RWPE1 (cell line): ENCODE measurements around the gene RTN4RL1.

ENCODE experiments used
- CTCF ChIA-PET: fragments of 350-600 bp; sonication (Branson Sonifier 250); formaldehyde crosslinking; extraction: SDS; loops from one replicate; lab custom pipeline; 2021; lab: Yijun Ruan, JAX
- POLR2A ChIA-PET: fragments of 400-600 bp; formaldehyde crosslinking; extraction: SDS; loops from one replicate; lab custom pipeline; 2020; ENCODE audit warnings: antibody characterized with exemption; ENCODE audit not compliant: low non-redundant PET; lab: Yijun Ruan, JAX
- DNase-seq: peaks from one replicate; pipeline ENCODE4 v3.0.0; 2012; ENCODE audit warnings: low spot score
- H3K27ac ChIP-seq: fragments of 450-650 bp; 2 replicates; pipeline ENCODE4 v1.5.1; 2017
- TF ChIP-seq, protein P1 (sequence below): fragments of 450-650 bp; conservative IDR thresholded peaks from 2 replicates; pipeline ENCODE4 v1.5.1; 2017; ENCODE audit warnings: low read depth, mild to moderate bottlenecking

Gene RTN4RL1

DNA sequence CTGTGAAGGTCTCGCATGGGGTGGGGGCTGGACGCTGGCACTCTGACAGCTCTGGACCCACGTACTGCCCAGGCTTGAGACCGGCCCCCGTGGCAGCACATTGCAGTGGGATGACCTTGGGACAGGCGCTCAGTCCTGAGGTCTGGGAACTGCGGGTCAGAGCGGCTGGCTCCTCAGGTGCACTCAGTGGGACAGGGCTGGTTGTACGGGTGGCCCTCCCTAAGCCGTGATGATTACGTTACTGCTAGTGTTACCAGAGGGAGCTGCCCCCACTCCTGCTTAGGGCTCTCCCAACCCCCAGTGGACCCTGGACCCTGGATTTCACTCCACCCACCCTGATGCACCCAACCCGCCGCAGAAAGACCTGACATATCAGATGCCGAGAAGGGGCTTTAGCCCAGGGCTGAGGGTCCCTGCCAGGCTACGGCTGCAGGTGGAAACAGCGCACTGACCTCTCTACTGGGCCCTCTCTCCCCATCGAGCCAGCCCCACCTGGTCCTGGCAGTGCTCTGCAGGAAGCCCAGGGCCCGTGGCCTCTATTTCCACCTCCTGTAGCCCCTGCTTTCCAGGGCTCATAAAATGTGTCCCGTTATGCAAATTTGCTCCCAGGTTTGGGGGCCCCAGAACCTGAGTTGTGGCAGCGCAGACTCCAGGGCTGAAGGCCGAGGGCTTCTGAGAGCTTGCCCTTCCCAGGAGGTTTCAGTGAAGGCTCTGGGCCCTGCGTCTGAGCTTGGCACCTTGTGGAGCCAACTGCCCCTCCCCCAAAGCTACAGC lies 77.2 kb downstream of the RTN4RL1 start:
- POLR2A ChIA-PET: no interaction called here
- no peak overlapping the region for H3K27ac ChIP-seq
- CTCF ChIA-PET: no interaction called here
- TF ChIP-seq, protein P1, sequence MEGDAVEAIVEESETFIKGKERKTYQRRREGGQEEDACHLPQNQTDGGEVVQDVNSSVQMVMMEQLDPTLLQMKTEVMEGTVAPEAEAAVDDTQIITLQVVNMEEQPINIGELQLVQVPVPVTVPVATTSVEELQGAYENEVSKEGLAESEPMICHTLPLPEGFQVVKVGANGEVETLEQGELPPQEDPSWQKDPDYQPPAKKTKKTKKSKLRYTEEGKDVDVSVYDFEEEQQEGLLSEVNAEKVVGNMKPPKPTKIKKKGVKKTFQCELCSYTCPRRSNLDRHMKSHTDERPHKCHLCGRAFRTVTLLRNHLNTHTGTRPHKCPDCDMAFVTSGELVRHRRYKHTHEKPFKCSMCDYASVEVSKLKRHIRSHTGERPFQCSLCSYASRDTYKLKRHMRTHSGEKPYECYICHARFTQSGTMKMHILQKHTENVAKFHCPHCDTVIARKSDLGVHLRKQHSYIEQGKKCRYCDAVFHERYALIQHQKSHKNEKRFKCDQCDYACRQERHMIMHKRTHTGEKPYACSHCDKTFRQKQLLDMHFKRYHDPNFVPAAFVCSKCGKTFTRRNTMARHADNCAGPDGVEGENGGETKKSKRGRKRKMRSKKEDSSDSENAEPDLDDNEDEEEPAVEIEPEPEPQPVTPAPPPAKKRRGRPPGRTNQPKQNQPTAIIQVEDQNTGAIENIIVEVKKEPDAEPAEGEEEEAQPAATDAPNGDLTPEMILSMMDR: no peak
- no peak for DNase-seq

- no peak overlapping the region for H3K27ac ChIP-seq
- TF ChIP-seq, protein P1: no peak
- ChIA-PET CTCF (no interaction called here), POLR2A (no interaction called here)
- DNase-seq: no peak
These were observed 77.8 kb downstream of the RTN4RL1 start for GRCh38 chr17:1947229-1947742.

- TF ChIP-seq, protein P1: no peak
- CTCF ChIA-PET: no interaction called here
- DNase-seq: no peak
- peak overlapping the region; percentile 49 for H3K27ac ChIP-seq
- POLR2A ChIA-PET: no interaction called here
These were observed 78.9 kb downstream of the RTN4RL1 start for GRCh38 chr17:1946021-1946932.

DNA sequence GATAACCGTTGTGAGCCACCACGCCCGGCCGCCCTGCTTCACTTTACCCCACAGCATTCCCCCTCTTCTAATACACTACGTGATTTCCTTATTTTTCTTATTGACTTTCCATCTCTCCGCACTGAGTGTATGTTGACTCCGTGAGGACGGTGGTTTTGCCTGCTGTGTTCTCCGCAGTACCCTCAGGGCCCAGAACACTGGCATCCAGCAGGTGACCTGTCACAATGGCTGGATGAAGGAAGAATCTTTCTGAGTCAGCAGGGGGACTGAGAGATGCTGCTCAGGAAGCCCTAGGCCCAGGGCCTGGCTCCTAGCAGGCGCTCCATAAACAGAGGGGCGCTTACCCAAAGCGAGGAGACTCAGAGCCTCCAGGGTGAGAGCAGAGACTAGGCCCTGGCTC lies 79.5 kb downstream of the RTN4RL1 start:
- TF ChIP-seq, protein P1: no peak
- POLR2A ChIA-PET: no interaction called here
- H3K27ac ChIP-seq: peak overlapping the region; percentile 49
- DNase-seq: no peak
- CTCF ChIA-PET: interaction anchor here (0.6 kb wide), 1 partner anchor 9 kb away, joined by 3 read pairs; no protein-coding TSS in a partner anchor

DNA sequence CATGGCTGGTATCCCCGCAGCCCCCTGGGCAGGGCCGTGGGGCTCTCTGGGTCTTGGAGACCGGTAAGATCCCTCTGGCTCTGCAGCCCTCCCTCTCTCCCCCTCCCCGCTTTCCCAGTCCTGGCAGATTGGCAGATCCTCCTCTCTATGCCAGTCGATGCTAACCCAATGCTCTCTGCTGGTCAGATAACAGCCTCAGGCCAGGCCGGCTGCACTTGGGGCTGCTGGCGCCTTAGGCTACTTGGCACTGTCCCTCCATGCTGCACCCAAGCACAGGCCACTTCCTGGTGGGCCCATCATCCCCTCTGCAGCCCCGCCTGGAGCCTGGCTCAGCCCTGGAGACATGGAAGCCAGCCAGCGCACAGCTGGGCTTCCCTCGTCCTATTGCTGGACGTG lies 81.7 kb downstream of the RTN4RL1 start:
- peak overlapping the region; percentile 1; the same call in 1 of the 2 replicates for H3K27ac ChIP-seq
- ChIA-PET POLR2A (no interaction called here), CTCF (interaction anchor here (0.6 to 1.1 kb wide), 2 partner anchors 61 to 82 kb away, joined by 3 to 4 read pairs; partner anchors contain the start of gene RTN4RL1)
- no peak for DNase-seq
- TF ChIP-seq, protein P1: no peak

DNA sequence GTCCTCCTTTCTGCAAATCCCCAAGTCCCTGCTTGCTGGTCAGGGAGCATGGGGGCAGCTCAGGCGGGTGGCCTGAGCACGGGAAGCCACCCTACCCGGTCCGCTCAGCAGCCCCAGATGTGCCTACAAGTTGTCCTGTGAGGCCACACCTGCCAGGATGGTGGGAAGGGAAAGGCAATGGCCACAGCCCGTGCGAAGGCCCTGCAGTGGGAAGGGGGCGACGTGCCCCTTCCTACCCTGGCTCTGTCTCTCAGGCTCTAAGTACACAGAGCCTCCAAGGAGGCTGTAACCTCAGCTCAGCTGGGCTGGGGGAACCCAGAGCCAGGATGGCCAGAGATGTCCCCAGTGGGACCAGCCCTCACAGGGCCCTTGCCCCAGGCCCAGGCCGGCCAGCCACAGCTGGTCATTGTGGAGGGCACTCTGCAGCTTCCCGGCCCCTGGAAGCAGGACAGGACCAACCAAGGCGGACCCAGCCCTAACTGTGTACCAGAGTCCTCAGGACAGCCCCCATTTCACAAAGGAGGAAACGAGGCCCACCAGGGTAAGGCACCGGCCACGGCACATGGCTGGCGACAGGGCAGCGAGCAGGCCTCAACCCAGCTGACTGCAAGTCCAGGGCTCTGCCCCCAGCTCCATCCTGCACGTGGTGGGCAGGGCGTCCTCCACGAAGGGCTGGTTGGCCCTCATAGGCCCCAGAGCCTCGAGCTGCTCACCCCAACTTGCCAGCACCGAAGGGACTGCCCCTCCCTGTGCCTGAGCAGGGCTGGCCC lies 82.3 kb downstream of the RTN4RL1 start:
- CTCF ChIA-PET: interaction anchor here (1.1 kb wide), 1 partner anchor 83 kb away, joined by 3 read pairs; the partner anchor contains the start of gene RTN4RL1
- H3K27ac ChIP-seq: no peak overlapping the region
- DNase-seq: no peak
- TF ChIP-seq, protein P1: no peak
- POLR2A ChIA-PET: no interaction called here
